Measurements from ENCODE around the gene HNRNPA3. TPM values are rescaled to one million over a fixed set of nuclear protein-coding genes. Genes with fewer than 3 reads are reported as not detected.

The HNRNPA3 gene
- total and polyA plus RNA-seq, 2 of the 13 experiments (the other 11 are each of a cell fraction or from before 2014, with no cell fraction given): 73.3 to 97.7 TPM

- TF ChIP-seq, protein P1, sequence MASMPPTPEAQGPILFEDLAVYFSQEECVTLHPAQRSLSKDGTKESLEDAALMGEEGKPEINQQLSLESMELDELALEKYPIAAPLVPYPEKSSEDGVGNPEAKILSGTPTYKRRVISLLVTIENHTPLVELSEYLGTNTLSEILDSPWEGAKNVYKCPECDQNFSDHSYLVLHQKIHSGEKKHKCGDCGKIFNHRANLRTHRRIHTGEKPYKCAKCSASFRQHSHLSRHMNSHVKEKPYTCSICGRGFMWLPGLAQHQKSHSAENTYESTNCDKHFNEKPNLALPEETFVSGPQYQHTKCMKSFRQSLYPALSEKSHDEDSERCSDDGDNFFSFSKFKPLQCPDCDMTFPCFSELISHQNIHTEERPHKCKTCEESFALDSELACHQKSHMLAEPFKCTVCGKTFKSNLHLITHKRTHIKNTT (CRISPR knock-in tag; IDR thresholded peaks at IDR 0.05): no peak
- TF ChIP-seq, protein P2, sequence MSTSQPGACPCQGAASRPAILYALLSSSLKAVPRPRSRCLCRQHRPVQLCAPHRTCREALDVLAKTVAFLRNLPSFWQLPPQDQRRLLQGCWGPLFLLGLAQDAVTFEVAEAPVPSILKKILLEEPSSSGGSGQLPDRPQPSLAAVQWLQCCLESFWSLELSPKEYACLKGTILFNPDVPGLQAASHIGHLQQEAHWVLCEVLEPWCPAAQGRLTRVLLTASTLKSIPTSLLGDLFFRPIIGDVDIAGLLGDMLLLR (CRISPR knock-in tag; IDR thresholded peaks at IDR 0.05): 0 out of 2 replicates have a peak, but pooled peaks have one; percentile 20
- TF ChIP-seq, protein P3, sequence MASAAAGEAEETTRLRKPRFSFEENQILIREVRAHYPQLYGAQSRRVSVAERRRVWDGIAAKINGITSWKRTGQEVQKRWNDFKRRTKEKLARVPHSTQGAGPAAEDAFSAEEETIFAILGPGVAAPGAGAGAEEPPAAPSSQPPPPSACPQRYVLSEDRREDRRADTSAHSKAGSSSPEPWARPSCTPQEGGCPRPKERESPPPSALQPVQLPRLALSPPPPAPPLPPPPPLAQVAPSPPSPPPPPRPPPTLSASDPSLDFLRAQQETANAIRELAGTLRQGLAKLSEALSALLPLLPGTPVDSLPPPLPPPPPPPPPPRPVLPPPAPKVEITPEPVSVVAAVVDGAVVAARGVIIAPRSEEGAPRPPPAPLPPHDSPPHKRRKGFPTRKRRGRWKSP (CRISPR knock-in tag; IDR thresholded peaks at IDR 0.05): peak; percentile 96
- 0 out of 2 replicates have a peak, but pooled peaks have one; percentile 68 for TF ChIP-seq AHR (CRISPR knock-in tag; IDR thresholded peaks at IDR 0.05)
- no peak; the same call in 1 of the 2 replicates for TF ChIP-seq ARID3A (IDR thresholded peaks at IDR 0.05; ENCODE audit: low read depth, low read length)
- peak; percentile 26; the same call in 1 of the 2 replicates for TF ChIP-seq FIP1L1 (IDR thresholded peaks at IDR 0.05; ENCODE audit: borderline replicate concordance, insufficient read depth, low read depth, low read length)
- no peak for TF ChIP-seq REXO4 (CRISPR knock-in tag; IDR thresholded peaks at IDR 0.05; ENCODE audit: borderline replicate concordance)
- no peak for TF ChIP-seq ZNF468 (CRISPR knock-in tag; IDR thresholded peaks at IDR 0.05)
- peak; percentile 75 for TF ChIP-seq KMT2B (CRISPR knock-in tag; IDR thresholded peaks at IDR 0.05)
- TF ChIP-seq NR2F2 (IDR thresholded peaks at IDR 0.05; ENCODE audit: borderline replicate concordance, low read depth): peak; percentile 91
- TF ChIP-seq MXI1 (IDR thresholded peaks at IDR 0.05; ENCODE audit: borderline replicate concordance, low read depth, low read length): peak; percentile 78; the same call in 2 of the 3 replicates
- peak; percentile 94 for TF ChIP-seq TOPORS (CRISPR knock-in tag; IDR thresholded peaks at IDR 0.05)
- TF ChIP-seq ZNF598 (CRISPR knock-in tag; IDR thresholded peaks at IDR 0.05; ENCODE audit: borderline replicate concordance): peak; percentile 97
- TF ChIP-seq AFF4 (CRISPR knock-in tag; IDR thresholded peaks at IDR 0.05): peak; percentile 88
- TF ChIP-seq NR2F6 (IDR thresholded peaks at IDR 0.05): peak; percentile 91
- peak; percentile 63 for TF ChIP-seq NR2F6 (CRISPR knock-in tag; IDR thresholded peaks at IDR 0.05)
- peak; percentile 91 for TF ChIP-seq IRF2 (CRISPR knock-in tag; IDR thresholded peaks at IDR 0.05)
- peak; percentile 65; the same call in 1 of the 2 replicates for TF ChIP-seq ZSCAN30 (CRISPR knock-in tag; IDR thresholded peaks at IDR 0.05)
- peak; percentile 98 for TF ChIP-seq MEF2D (CRISPR knock-in tag; IDR thresholded peaks at IDR 0.05)
Measured at GRCh38 chr2:177264693-177265587, 52.3 kb downstream of the HNRNPA3 start, which contains the start of gene NFE2L2 (continued).

Data from HepG2 (cell line).